MCF 10A (cell line): ENCODE data around the gene GALNS. TPM values are rescaled to one million over a fixed set of nuclear protein-coding genes. Genes with fewer than 3 reads are reported as not detected.

Experiments used
- BruUV-seq: library from RNA; stranded (reverse); fragments of 400-500 nt; replicated peaks from 2 replicates; lab custom pipeline; 2021; lab: Mats Ljungman, UMichigan
- CTCF ChIA-PET: fragments of 300-600 bp; sonication (Branson Sonifier 250); formaldehyde crosslinking; extraction: SDS; loops from one replicate; lab custom pipeline; 2021; ENCODE audit warnings: antibody characterized with exemption, inconsistent platforms; lab: Yijun Ruan, JAX
- POLR2A ChIA-PET: fragments of 300-600, 350-650 bp; sonication (Branson Sonifier 250); formaldehyde crosslinking; extraction: SDS; loops from one replicate; lab custom pipeline; 2020; ENCODE audit warnings: antibody characterized with exemption, inconsistent platforms; lab: Yijun Ruan, JAX
- DNase-seq: peaks from one replicate; pipeline ENCODE4 v3.0.0-alpha.2; 2018; ENCODE audit not compliant: unreplicated experiment
- H3K27ac Mint-ChIP-seq: one replicate; pipeline ENCODE4 v1.8.0; 2022; ENCODE audit warnings: mild to moderate bottlenecking, low read depth, mixed read lengths; ENCODE audit not compliant: unreplicated experiment
- H3K27me3 Mint-ChIP-seq: one replicate; pipeline ENCODE4 v1.8.0; 2022; ENCODE audit warnings: mixed read lengths; ENCODE audit not compliant: insufficient read depth, unreplicated experiment
- H3K36me3 Mint-ChIP-seq: one replicate; pipeline ENCODE4 v1.8.0; 2022; ENCODE audit warnings: mild to moderate bottlenecking, moderate library complexity, mixed read lengths; ENCODE audit not compliant: insufficient read depth, unreplicated experiment
- H3K4me1 Mint-ChIP-seq: one replicate; pipeline ENCODE4 v1.8.0; 2022; ENCODE audit warnings: mixed read lengths; ENCODE audit not compliant: insufficient read depth, unreplicated experiment
- H3K4me3 Mint-ChIP-seq: one replicate; pipeline ENCODE4 v1.8.0; 2022; ENCODE audit warnings: mild to moderate bottlenecking, moderate library complexity, mixed read lengths; ENCODE audit not compliant: unreplicated experiment
- H3K9me3 Mint-ChIP-seq: one replicate; pipeline ENCODE4 v1.8.0; 2022; ENCODE audit warnings: mixed read lengths; ENCODE audit not compliant: unreplicated experiment
- CTCF ChIP-seq: fragments of 200-600 bp; IDR thresholded peaks from one replicate; pipeline ENCODE4 v1.8.0; 2022; ENCODE audit warnings: antibody characterized with exemption, mild to moderate bottlenecking; ENCODE audit not compliant: unreplicated experiment
- intact Hi-C: fragments of 100-400 bp; cut with micrococcal nuclease; formaldehyde crosslinking; loops from 2 replicates; pipeline ENCODE4 v1.14.1; 2022
- total RNA-seq: library from RNA; stranded (reverse); gene quantifications from 2 replicates; pipeline ENCODE4 v1.2.3, GENCODE V29; 2022

GALNS gene
- total RNA-seq, 1 experiment from 2014 or later: 26.0 TPM

GRCh38 chr16:88864521-88864920, 7.8 kb upstream of the GALNS start:
- H3K4me1 Mint-ChIP-seq: no peaks in the 10 kb centered on the region
- peaks cover 9% of the 10 kb centered on the region for H3K36me3 Mint-ChIP-seq
- intact Hi-C loops: no loop called here

GRCh38 chr16:88864099-88864498, 7.4 kb upstream of the GALNS start:
- Mint-ChIP-seq H3K4me3 (no peak overlapping the region), H3K27ac (no peak overlapping the region), H3K9me3 (no peaks in the 10 kb centered on the region), H3K36me3 (peaks cover 9% of the 10 kb centered on the region), H3K4me1 (no peaks in the 10 kb centered on the region), H3K27me3 (peaks cover 12% of the 10 kb centered on the region)
- ChIA-PET CTCF (interaction anchor here (0.6 kb wide), 2 partner anchors 75 to 108 kb away, joined by 3 read pairs; no protein-coding TSS in a partner anchor), POLR2A (interaction anchor here (0.6 kb wide), 1 partner anchor 23 kb away, joined by 4 read pairs; no protein-coding TSS in a partner anchor)
- no TSS peak for BruUV-seq
- intact Hi-C loops: no loop called here
- no peak for TF ChIP-seq CTCF
- no peak for DNase-seq

More at GRCh38 chr16:88864521-88864920, 7.8 kb upstream of the GALNS start:
- ChIA-PET POLR2A (no interaction called here), CTCF (interaction anchor here (0.5 to 0.6 kb wide), 3 partner anchors 75 to 303 kb away, joined by 3 read pairs; no protein-coding TSS in a partner anchor)
- Mint-ChIP-seq H3K4me3 (no peak overlapping the region), H3K27me3 (peaks cover 16% of the 10 kb centered on the region), H3K27ac (no peak overlapping the region), H3K9me3 (no peaks in the 10 kb centered on the region)
- no TSS peak for BruUV-seq
- DNase-seq: no peak
- TF ChIP-seq CTCF: no peak

- BruUV-seq: no TSS peak
- no peak overlapping the region for H3K4me3 Mint-ChIP-seq
- ChIA-PET CTCF (interaction anchor here (1.2 kb wide), 1 partner anchor 50 kb away, joined by 4 read pairs; no protein-coding TSS in a partner anchor), POLR2A (interaction anchor here (0.6 kb wide), 1 partner anchor 24 kb away, joined by 4 read pairs; no protein-coding TSS in a partner anchor)
- DNase-seq: no peak
- H3K27ac Mint-ChIP-seq: no peak overlapping the region
- no peaks in the 10 kb centered on the region for H3K9me3 Mint-ChIP-seq
- peaks cover 9% of the 10 kb centered on the region for H3K36me3 Mint-ChIP-seq
- TF ChIP-seq CTCF: no peak
- peaks cover 5% of the 10 kb centered on the region for H3K27me3 Mint-ChIP-seq
- H3K4me1 Mint-ChIP-seq: peaks cover 3% of the 10 kb centered on the region
- intact Hi-C loops: no loop called here
Observed at GRCh38 chr16:88863426-88863825, 6.7 kb upstream of the GALNS start.

GRCh38 chr16:88862968-88863367, 6.2 kb upstream of the GALNS start:
- Mint-ChIP-seq H3K27me3 (peaks cover under 1% of the 10 kb centered on the region), H3K4me1 (peaks cover 7% of the 10 kb centered on the region), H3K9me3 (no peaks in the 10 kb centered on the region), H3K27ac (no peak overlapping the region), H3K4me3 (no peak overlapping the region), H3K36me3 (peaks cover 9% of the 10 kb centered on the region)
- intact Hi-C loops: no loop called here
- CTCF ChIA-PET: interaction anchor here (0.6 to 1.2 kb wide), 2 partner anchors 50 to 56 kb away, joined by 3 to 4 read pairs; no protein-coding TSS in a partner anchor
- TF ChIP-seq CTCF: no peak
- POLR2A ChIA-PET: no interaction called here
- BruUV-seq: no TSS peak
- no peak for DNase-seq
